Coronary artery (tissue), 2 donors: ENCODE measurements around the gene ULK4.

ENCODE experiments used
- DNase-seq: peaks from one replicate; pipeline ENCODE4 v3.0.0-alpha.2; 2017; ENCODE audit warnings: low spot score
- H3K27ac ChIP-seq, 2 donors: fragments of 200-600 bp; sonication (generic); one replicate each; pipeline ENCODE4 v1.5.1; 2016 to 2019
- H3K4me3 ChIP-seq: fragments of 200-600 bp; sonication (generic); 2 replicates; pipeline ENCODE4 v1.5.1; 2016; ENCODE audit warnings: mild to moderate bottlenecking, moderate library complexity
- CTCF ChIP-seq: fragments of 200-600 bp; sonication (generic); IDR thresholded peaks from one replicate; pipeline ENCODE4 v1.5.1; 2019; ENCODE audit warnings: antibody characterized with exemption

Gene ULK4

GRCh38 chr3:41612853-41613252 is 349.1 kb downstream of the ULK4 start:
- no peak for TF ChIP-seq CTCF
- no peak overlapping the region for H3K4me3 ChIP-seq
- DNase-seq, result no peak
- no peak overlapping the region for H3K27ac ChIP-seq

DNA sequence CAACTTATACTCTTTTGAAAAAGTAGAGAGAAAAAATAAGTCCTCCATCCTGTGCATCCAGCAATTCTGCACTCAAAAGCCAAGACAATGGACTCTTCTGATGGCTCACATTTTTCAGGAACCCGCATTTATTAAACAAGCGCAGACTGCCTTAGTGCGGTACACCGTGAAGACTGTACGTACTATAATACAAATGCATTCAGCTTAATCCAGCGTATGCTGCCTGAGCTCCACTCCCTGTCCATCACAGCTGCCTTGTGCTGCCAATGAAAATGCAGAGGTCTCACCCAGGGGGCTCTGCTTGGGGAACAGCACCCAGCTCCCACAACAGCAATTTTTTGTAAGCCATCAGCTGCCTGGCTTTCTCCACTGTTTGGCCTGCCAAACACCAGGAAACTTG is 350.9 kb downstream of the ULK4 start:
- Histone ChIP-seq H3K27ac (no peak overlapping the region), H3K4me3 (no peak overlapping the region)
- DNase-seq, result no peak
- TF ChIP-seq CTCF, result no peak

DNA sequence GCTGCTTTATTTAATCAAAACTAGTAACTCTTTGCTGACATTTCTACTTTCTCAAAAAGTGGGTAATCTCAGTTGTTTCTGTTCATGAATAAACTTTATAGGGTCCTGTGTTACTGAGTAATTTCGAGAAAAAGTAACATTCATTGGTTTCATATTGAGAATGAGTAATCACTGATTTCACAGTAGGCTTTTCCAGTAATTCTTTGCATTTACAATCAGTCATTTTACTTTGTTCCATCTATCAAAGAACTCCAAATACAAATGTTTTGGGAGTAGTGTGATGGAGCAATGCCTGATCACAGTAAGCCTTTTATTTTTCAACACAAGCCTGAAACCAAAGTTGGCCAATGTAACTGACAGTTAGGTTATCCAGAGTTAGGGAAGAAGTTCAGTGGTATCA is 353.6 kb downstream of the ULK4 start:
- no peak overlapping the region for H3K4me3 ChIP-seq
- TF ChIP-seq CTCF, result no peak
- no peak for DNase-seq
- H3K27ac ChIP-seq, result no peak overlapping the region

GRCh38 chr3:41603807-41604206 is 358.1 kb downstream of the ULK4 start:
- Histone ChIP-seq H3K4me3 (no peak overlapping the region), H3K27ac (no peak overlapping the region)
- no peak for DNase-seq
- no peak for TF ChIP-seq CTCF

- Histone ChIP-seq H3K4me3 (no peak overlapping the region), H3K27ac (no peak overlapping the region)
- TF ChIP-seq CTCF, result no peak
- DNase-seq, result no peak
These were observed 359.8 kb downstream of the ULK4 start for GRCh38 chr3:41602121-41602520.

- no peak for DNase-seq
- H3K4me3 ChIP-seq, result no peak overlapping the region
- no peak overlapping the region for H3K27ac ChIP-seq
- TF ChIP-seq CTCF, result no peak
These were observed 360.4 kb downstream of the ULK4 start for GRCh38 chr3:41601404-41601987.

- no peak for DNase-seq
- no peak overlapping the region for H3K27ac ChIP-seq
- no peak for TF ChIP-seq CTCF
- H3K4me3 ChIP-seq, result no peak overlapping the region
These were observed 361.3 kb downstream of the ULK4 start for GRCh38 chr3:41600616-41601015.
